ENCODE results near the gene TSPAN33.
A peak's percentile ranks its signal among the peaks of the same experiment; 100 is the strongest.
"Not testable (repeated sequence)": the region's sequence is repeated elsewhere in the genome, so short reads cannot be mapped to it uniquely, and the experiment has no call there.

The TSPAN33 gene

GRCh38 chr7:129144095-129144833 lies at the start of gene TSPAN33:
TSPAN33 (plus strand) TSS chr7:129144707; CDS start chr7:129144981, 274 bp downstream.
- DNase-seq = peak; percentile 91 to 97

GRCh38 chr7:129095258-129095657 lies 49.2 kb upstream of the TSPAN33 start:
- no peak for DNase-seq

- DNase-seq = no peak
Measured at GRCh38 chr7:129098409-129099084, 46.0 kb upstream of the TSPAN33 start.

GRCh38 chr7:129100827-129101166 lies 43.7 kb upstream of the TSPAN33 start:
- DNase-seq = no peak

GRCh38 chr7:129101746-129102145 lies 42.8 kb upstream of the TSPAN33 start:
- DNase-seq = no peak

GRCh38 chr7:129103561-129104324 lies 40.8 kb upstream of the TSPAN33 start:
- no peak for DNase-seq

GRCh38 chr7:129108581-129108980 lies 35.9 kb upstream of the TSPAN33 start:
- no peak for DNase-seq

- no peak for DNase-seq
Measured at GRCh38 chr7:129110258-129110981, 34.1 kb upstream of the TSPAN33 start.

GRCh38 chr7:129110982-129111376 lies 33.5 kb upstream of the TSPAN33 start:
- DNase-seq = no peak

- no peak for DNase-seq
Measured at GRCh38 chr7:129115676-129116075, 28.8 kb upstream of the TSPAN33 start.

GRCh38 chr7:129118182-129118581 lies 26.3 kb upstream of the TSPAN33 start:
- no peak for DNase-seq

GRCh38 chr7:129118976-129119375 lies 25.5 kb upstream of the TSPAN33 start:
- DNase-seq = no peak

- not testable (repeated sequence) for DNase-seq
Measured at GRCh38 chr7:129121501-129122077, 22.9 kb upstream of the TSPAN33 start.

- DNase-seq = no peak
Measured at GRCh38 chr7:129122078-129122750, 22.3 kb upstream of the TSPAN33 start.

- DNase-seq = no peak
Measured at GRCh38 chr7:129122751-129123509, 21.6 kb upstream of the TSPAN33 start.

GRCh38 chr7:129123510-129123857 lies 21.0 kb upstream of the TSPAN33 start:
- DNase-seq = no peak

GRCh38 chr7:129126314-129126713 lies 18.2 kb upstream of the TSPAN33 start:
- DNase-seq = no peak

- no peak for DNase-seq
Measured at GRCh38 chr7:129127154-129127553, 17.4 kb upstream of the TSPAN33 start.

- DNase-seq = no peak
Measured at GRCh38 chr7:129127601-129128000, 16.9 kb upstream of the TSPAN33 start.

GRCh38 chr7:129134356-129134987 lies 10.0 kb upstream of the TSPAN33 start:
- no peak for DNase-seq
